Measurements from ENCODE around the gene HIVEP2. TPM values are rescaled to one million over a fixed set of nuclear protein-coding genes. Genes with fewer than 3 reads are reported as not detected.
A peak's percentile ranks its signal among the peaks of the same experiment; 100 is the strongest.

The HIVEP2 gene
- total and polyA plus RNA-seq, 12 donors, result 5.4 to 27.6 (median 16.4) TPM

GRCh38 chr6:142874676-142875075 lies 70.3 kb downstream of the HIVEP2 start:
- Histone ChIP-seq H3K4me3 (no peak overlapping the region), H3K9me3 (replicated peaks in 1 of 3) (no peaks in the 10 kb centered on the region), H3K27ac (no peak overlapping the region), H3K27me3 (no peaks in the 10 kb centered on the region), H3K36me3 (replicated peaks in 1 of 2) (no peaks in the 10 kb centered on the region), H3K4me1 (replicated peaks in 1 of 2) (peaks cover 0 to 13% of the 10 kb centered on the region in 2 donors)
- no peak for TF ChIP-seq POLR2A (IDR thresholded peaks at IDR 0.05)
- TF ChIP-seq, protein P1, sequence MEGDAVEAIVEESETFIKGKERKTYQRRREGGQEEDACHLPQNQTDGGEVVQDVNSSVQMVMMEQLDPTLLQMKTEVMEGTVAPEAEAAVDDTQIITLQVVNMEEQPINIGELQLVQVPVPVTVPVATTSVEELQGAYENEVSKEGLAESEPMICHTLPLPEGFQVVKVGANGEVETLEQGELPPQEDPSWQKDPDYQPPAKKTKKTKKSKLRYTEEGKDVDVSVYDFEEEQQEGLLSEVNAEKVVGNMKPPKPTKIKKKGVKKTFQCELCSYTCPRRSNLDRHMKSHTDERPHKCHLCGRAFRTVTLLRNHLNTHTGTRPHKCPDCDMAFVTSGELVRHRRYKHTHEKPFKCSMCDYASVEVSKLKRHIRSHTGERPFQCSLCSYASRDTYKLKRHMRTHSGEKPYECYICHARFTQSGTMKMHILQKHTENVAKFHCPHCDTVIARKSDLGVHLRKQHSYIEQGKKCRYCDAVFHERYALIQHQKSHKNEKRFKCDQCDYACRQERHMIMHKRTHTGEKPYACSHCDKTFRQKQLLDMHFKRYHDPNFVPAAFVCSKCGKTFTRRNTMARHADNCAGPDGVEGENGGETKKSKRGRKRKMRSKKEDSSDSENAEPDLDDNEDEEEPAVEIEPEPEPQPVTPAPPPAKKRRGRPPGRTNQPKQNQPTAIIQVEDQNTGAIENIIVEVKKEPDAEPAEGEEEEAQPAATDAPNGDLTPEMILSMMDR (IDR thresholded peaks at IDR 0.05), result no peak
- intact Hi-C loops (cut with DNase I), result no loop called here
- no peak for DNase-seq
- 23 to 50% (median 27%) methylated on average over 1 of the region's 1 CpG for WGBS, 4 donors

- no peak for TF ChIP-seq POLR2A (IDR thresholded peaks at IDR 0.05)
- TF ChIP-seq, protein P1 (IDR thresholded peaks at IDR 0.05), result no peak
- Histone ChIP-seq H3K4me3 (no peak overlapping the region), H3K27me3 (no peaks in the 10 kb centered on the region), H3K27ac (peak overlapping the region in 2 of 5 donors; percentile 9 to 57), H3K36me3 (replicated peaks in 1 of 2) (no peaks in the 10 kb centered on the region), H3K9me3 (replicated peaks in 1 of 3) (no peaks in the 10 kb centered on the region), H3K4me1 (replicated peaks in 1 of 2) (peaks cover 15 to 33% of the 10 kb centered on the region in 2 donors)
- intact Hi-C loops (cut with DNase I), result no loop called here
- DNase-seq, result no peak
- WGBS, 4 donors, result 77 to 80% (median 79%) methylated on average over 3 of the region's 3 CpGs
These were observed 72.6 kb downstream of the HIVEP2 start for GRCh38 chr6:142872376-142872775.

DNA sequence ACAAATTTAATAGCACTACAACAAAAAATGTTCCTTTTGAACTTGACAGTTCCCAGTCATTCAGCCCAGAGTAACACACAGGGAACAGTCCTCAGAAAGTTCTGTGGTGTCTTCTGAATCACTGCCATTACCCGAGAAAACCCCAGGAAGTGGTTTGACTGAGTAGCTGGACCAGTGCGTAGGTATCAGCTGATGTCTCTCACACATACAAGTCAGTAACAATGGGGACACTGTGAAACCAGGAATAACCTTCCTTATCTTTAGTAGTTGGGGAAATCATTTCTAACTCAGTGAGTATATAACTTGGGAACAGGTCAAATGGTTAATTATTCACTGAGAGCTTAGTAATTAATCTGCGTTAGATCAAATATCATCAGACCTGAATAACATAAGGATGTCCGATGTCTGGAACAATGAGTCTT lies 73.1 kb downstream of the HIVEP2 start:
- Histone ChIP-seq H3K4me3 (no peak overlapping the region), H3K36me3 (replicated peaks in 1 of 2) (no peaks in the 10 kb centered on the region), H3K9me3 (replicated peaks in 1 of 3) (no peaks in the 10 kb centered on the region), H3K27ac (peak overlapping the region in 2 of 5 donors; percentile 9 to 57), H3K27me3 (no peaks in the 10 kb centered on the region), H3K4me1 (replicated peaks in 1 of 2) (peaks cover 20 to 38% of the 10 kb centered on the region in 2 donors)
- intact Hi-C loops (cut with DNase I), result no loop called here
- DNase-seq, result peak in 4 of 7 donors; percentile 24 to 64 (median 37)
- WGBS, 4 donors, result 52 to 59% (median 54%) methylated on average over 4 of the region's 4 CpGs
- TF ChIP-seq, protein P1 (IDR thresholded peaks at IDR 0.05), result no peak
- no peak for TF ChIP-seq POLR2A (IDR thresholded peaks at IDR 0.05)

DNA sequence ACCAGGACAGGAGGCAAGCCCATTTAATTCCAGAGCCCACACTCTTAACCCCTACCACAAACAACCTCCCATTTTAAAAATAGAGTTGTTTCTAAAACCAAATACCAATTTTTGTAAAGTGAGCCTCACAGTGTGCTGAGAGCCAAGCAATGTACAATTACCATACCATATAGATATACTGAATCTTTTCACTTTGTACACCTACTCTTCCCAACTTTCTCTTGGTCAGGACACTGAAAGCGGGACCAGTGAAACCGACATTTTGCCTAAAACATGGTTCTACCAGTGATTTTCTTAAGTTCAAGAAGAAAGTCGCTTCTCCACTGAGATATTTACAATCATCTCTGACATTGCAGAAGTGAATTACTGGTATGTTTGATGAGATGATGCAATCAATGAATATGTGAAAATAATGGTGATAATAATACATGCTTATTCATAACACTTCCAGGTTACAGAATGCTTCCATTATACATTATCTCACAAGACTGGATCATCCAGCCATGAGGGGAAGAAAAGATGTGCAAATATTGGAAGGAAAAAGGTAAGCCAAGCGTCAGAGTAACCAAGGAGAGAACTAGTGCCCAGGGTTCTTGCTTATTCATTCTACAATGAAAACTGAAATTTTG lies 74.1 kb downstream of the HIVEP2 start:
- H3K4me1 ChIP-seq (replicated peaks in 1 of 2), result peaks cover 21 to 44% of the 10 kb centered on the region in 2 donors
- intact Hi-C loops (cut with DNase I), result no loop called here
- TF ChIP-seq, protein P1 (IDR thresholded peaks at IDR 0.05), result no peak
- TF ChIP-seq POLR2A (IDR thresholded peaks at IDR 0.05), result no peak
- no peaks in the 10 kb centered on the region for H3K9me3 ChIP-seq (replicated peaks in 1 of 3)
- no peak for DNase-seq
- H3K36me3 ChIP-seq (replicated peaks in 1 of 2), result no peaks in the 10 kb centered on the region
- WGBS, 4 donors, result 83 to 98% (median 91%) methylated on average over 4 of the region's 4 CpGs
- no peak overlapping the region for H3K4me3 ChIP-seq
- no peak overlapping the region for H3K27ac ChIP-seq
- H3K27me3 ChIP-seq, result no peaks in the 10 kb centered on the region
